K562 (cell line): ENCODE results near the gene CTSZ. TPM values are rescaled to one million over a fixed set of nuclear protein-coding genes. Genes with fewer than 3 reads are reported as not detected.

Source experiments
- ATAC-seq: fragments of 200-7000 bp; cut with Tn5 transposase; 3 replicates; pipeline ENCODE4 v1.9.1; 2020; ENCODE audit warnings: moderate library complexity
- BruUV-seq: library from RNA; stranded (reverse); fragments of 400-500 nt; replicated peaks from 2 replicates; lab custom pipeline; 2021; lab: Mats Ljungman, UMichigan
- CTCF ChIA-PET: fragments of 300-600 bp; formaldehyde crosslinking; extraction: SDS; loops from one replicate; lab custom pipeline; 2021; ENCODE audit warnings: low intra/inter-chr PET ratio; lab: Yijun Ruan, JAX
- POLR2A ChIA-PET: fragments of 300-600, 350-650 bp; sonication (Branson Sonifier 250); formaldehyde crosslinking; extraction: SDS; loops from one replicate; lab custom pipeline; 2021; ENCODE audit warnings: antibody characterized with exemption, inconsistent platforms; lab: Yijun Ruan, JAX
- DNase-seq, 4 experiments: peaks; one replicate each; pipeline versions ENCODE4 v3.0.0 to v3.0.0-alpha.2; 2011 to 2018; ENCODE audit warnings: low spot score in 3 of 4, mixed read lengths in 3 of 4; ENCODE audit errors: extremely low read depth in 1 of 4
- FAIRE-seq: peaks from 2 replicates; lab custom pipeline; 2011; peaks lifted over from hg19 to GRCh38; lab: Jason Lieb, UNC
- H2AFZ ChIP-seq: 2 replicates; pipeline ENCODE4 v1.6.0; 2011; ENCODE audit warnings: low read depth, low read length, control low read depth, inconsistent platforms
- H3K27ac ChIP-seq: fragments of 200-600 bp; 3 replicates; pipeline ENCODE4 v1.8.0; 2011; ENCODE audit warnings: low read depth, mild to moderate bottlenecking, control low read depth, inconsistent platforms, low read length, moderate library complexity, mixed read lengths; ENCODE audit errors: extremely low read depth
- H3K27me3 ChIP-seq, 2 experiments: fragments of 300-600 bp in 1 of 2; 2 replicates in 1 of 2; 3 replicates in 1 of 2; pipeline versions ENCODE4 v1.6.0 to v1.8.0; 2011; ENCODE audit warnings: inconsistent platforms in 2 of 2, low read length in 2 of 2, mild to moderate bottlenecking in 1 of 2, mixed read lengths in 1 of 2, moderate library complexity in 1 of 2; ENCODE audit not compliant: control insufficient read depth in 2 of 2, insufficient read depth in 2 of 2
- H3K36me3 ChIP-seq: fragments of 300-600 bp; 3 replicates; pipeline ENCODE4 v1.8.0; 2011; ENCODE audit warnings: mild to moderate bottlenecking, low read length, inconsistent platforms; ENCODE audit not compliant: control insufficient read depth, insufficient read depth
- H3K4me1 ChIP-seq, 2 experiments: fragments of 200-600 bp in 1 of 2; replicated peaks in 1 of 2; 2 replicates in 1 of 2; 3 replicates in 1 of 2; pipeline versions ENCODE4 v1.5.1 to v1.8.0; 2011; ENCODE audit warnings: inconsistent platforms in 2 of 2, low read length in 2 of 2, mild to moderate bottlenecking in 1 of 2, mixed read lengths in 1 of 2, moderate library complexity in 1 of 2; ENCODE audit not compliant: control insufficient read depth in 2 of 2, insufficient read depth in 2 of 2
- H3K4me2 ChIP-seq: 2 replicates; pipeline ENCODE4 v1.6.1; 2011; ENCODE audit warnings: low read length, control low read depth, inconsistent platforms, mixed read lengths; ENCODE audit not compliant: insufficient read depth
- H3K4me3 ChIP-seq: fragments of 200-600 bp; sonication (generic), shearing (Covaris generic); 2 replicates; pipeline ENCODE4 v1.5.1; 2016; ENCODE audit warnings: control low read depth, inconsistent platforms
- H3K79me2 ChIP-seq: fragments of 200-600 bp; 3 replicates; pipeline ENCODE4 v1.8.0; 2011; ENCODE audit warnings: low read length, inconsistent platforms; ENCODE audit not compliant: control insufficient read depth, insufficient read depth
- H3K9ac ChIP-seq, 2 experiments: 2 replicates each; pipeline versions ENCODE4 v1.6.0 to v1.6.1; 2011; ENCODE audit warnings: low read depth in 2 of 2, low read length in 2 of 2, control low read depth in 1 of 2, inconsistent platforms in 1 of 2, mild to moderate bottlenecking in 1 of 2, mixed read lengths in 1 of 2; ENCODE audit not compliant: insufficient read depth in 1 of 2
- H3K9me1 ChIP-seq: one replicate; pipeline ENCODE4 v1.6.0; 2011; ENCODE audit warnings: inconsistent platforms, mild to moderate bottlenecking, low read length, moderate library complexity; ENCODE audit not compliant: control insufficient read depth, insufficient read depth
- H3K9me3 ChIP-seq: replicated peaks from 2 replicates; pipeline ENCODE4 v1.5.1; 2011; ENCODE audit warnings: low read depth, low read length, inconsistent platforms; ENCODE audit not compliant: control insufficient read depth, insufficient read depth
- H4K20me1 ChIP-seq: replicated peaks from 2 replicates; pipeline ENCODE4 v1.6.1; 2011; ENCODE audit warnings: low read length, inconsistent platforms, mixed read lengths; ENCODE audit not compliant: control insufficient read depth, insufficient read depth
- CXXC5 ChIP-seq: fragments of 250-450 bp; sonication (Bioruptor Pico); IDR thresholded peaks from 2 replicates; pipeline ENCODE4 v1.8.0; 2022; ENCODE audit warnings: inconsistent platforms, mild to moderate bottlenecking, moderate library complexity
- ETV1 ChIP-seq: fragments of 450-650 bp; conservative IDR thresholded peaks from 2 replicates; pipeline ENCODE4 v1.6.1; 2016; ENCODE audit warnings: missing genetic modification characterization, control low read depth, low read depth, missing compliant biosample characterization
- GABPA ChIP-seq: fragments of 200-800 bp; sonication (Bioruptor generic); conservative IDR thresholded peaks from 2 replicates; pipeline ENCODE4 v1.6.1; 2016; ENCODE audit warnings: low read depth, missing genetic modification characterization, missing compliant biosample characterization
- IRF2 ChIP-seq: sonication (generic); formaldehyde crosslinking; IDR thresholded peaks from 2 replicates; pipeline ENCODE4 v1.8.1; 2022; ENCODE audit warnings: mild to moderate bottlenecking, missing genetic modification reagents
- KAT2B ChIP-seq: IDR thresholded peaks from one replicate; pipeline ENCODE4 v1.6.1; 2012; ENCODE audit warnings: low read depth, mild to moderate bottlenecking, control low read depth, inconsistent platforms, low read length, moderate library complexity
- KLF13 ChIP-seq: fragments of 450-650 bp; IDR thresholded peaks from 2 replicates; pipeline ENCODE4 v1.6.1; 2016; ENCODE audit warnings: missing genetic modification characterization, low read depth, mild to moderate bottlenecking, missing compliant biosample characterization, moderate library complexity, borderline replicate concordance
- MBD2 ChIP-seq: sonication (generic); IDR thresholded peaks from 2 replicates; pipeline ENCODE4 v1.6.1; 2016; ENCODE audit warnings: low read depth, borderline replicate concordance
- RBM22 ChIP-seq: fragments of 200-400 bp; formaldehyde crosslinking; IDR thresholded peaks from 2 replicates; pipeline ENCODE4 v1.6.1; 2018; ENCODE audit warnings: low read length, low read depth; ENCODE audit not compliant: poor library complexity, severe bottlenecking
- TFAM ChIP-seq: fragments of 250-450 bp; sonication (Bioruptor Pico); conservative IDR thresholded peaks from 2 replicates; pipeline ENCODE4 v1.5.0; 2021; ENCODE audit warnings: mild to moderate bottlenecking, moderate library complexity
- WHSC1 ChIP-seq: IDR thresholded peaks from one replicate; pipeline ENCODE4 v1.6.1; 2012; ENCODE audit warnings: low read length, control low read depth, inconsistent platforms
- ZBTB17 ChIP-seq: fragments of 450-650 bp; formaldehyde crosslinking; IDR thresholded peaks from 2 replicates; pipeline ENCODE4 v1.4.0; 2020; ENCODE audit warnings: mild to moderate bottlenecking
- ZNF124 ChIP-seq: sonication (generic); formaldehyde crosslinking; IDR thresholded peaks from 2 replicates; pipeline ENCODE4 v1.8.1; 2022; ENCODE audit warnings: missing genetic modification reagents
- ZNF133 ChIP-seq: fragments of 250-450 bp; sonication (Bioruptor Pico); IDR thresholded peaks from 2 replicates; pipeline ENCODE4 v1.4.0; 2020; ENCODE audit warnings: mild to moderate bottlenecking
- ZNF197 ChIP-seq: fragments of 200-800 bp; sonication (Bioruptor generic); IDR thresholded peaks from 2 replicates; pipeline ENCODE4 v1.6.1; 2016; ENCODE audit warnings: low read depth, missing genetic modification characterization, missing compliant biosample characterization
- ZNF253 ChIP-seq: fragments of 250-450 bp; sonication (Bioruptor Pico); conservative IDR thresholded peaks from 2 replicates; pipeline ENCODE4 v1.6.1; 2021; ENCODE audit warnings: mild to moderate bottlenecking
- WGBS: fragments of 100-300 bp; shearing (Covaris generic); methylation state at CpG from one replicate; pipeline ENCODE4 v1.1.6; 2016; ENCODE audit warnings: low coverage, mixed read lengths; ENCODE audit not compliant: insufficient coverage; ENCODE audit errors: missing lambda C conversion rate; 5-methylcytosine and 5-hydroxymethylcytosine counted together
- in situ Hi-C: fragments of 300-500 bp; cut with MboI; formaldehyde crosslinking; loops from 4 replicates; pipeline ENCODE4 v1.15.0; 2018; ENCODE audit warnings: inconsistent platforms, mixed read lengths
- intact Hi-C: fragments of 100-400 bp; cut with micrococcal nuclease; formaldehyde crosslinking; loops from 2 replicates; pipeline ENCODE4 v1.14.2; 2022
- polyA plus RNA-seq, 8 experiments: library from polyadenylated mRNA; depleted of rRNA in 4 of 8; stranded (reverse) in 5 of 8; unstranded in 3 of 8; fragments of >200 nt; fragmentation: Nextera tagmentation in 2 of 8; fragmentation: Illumina TruSeq in 1 of 8; extraction: Ambion mirVana in 2 of 8; extraction: Trizol in 1 of 8; gene quantifications; 2 replicates each; pipeline versions ENCODE4 v1.2.1 to v1.2.3, GENCODE V29; 2011 to 2014; ENCODE audit warnings: inconsistent platforms in 1 of 8, missing spikeins in 1 of 8
- total RNA-seq, 7 experiments: library from RNA; depleted of rRNA in 6 of 7; stranded (reverse); fragments of >200 nt in 6 of 7; fragmentation: Illumina TruSeq in 2 of 7; extraction: Trizol in 2 of 7; gene quantifications; 2 replicates each; pipeline versions ENCODE4 v1.2.1 to v1.2.3, GENCODE V29; 2011 to 2021; ENCODE audit warnings: low replicate concordance in 1 of 7
- TF ChIP-seq, protein P1 (sequence below): sonication (generic); formaldehyde crosslinking; IDR thresholded peaks from 2 replicates; pipeline ENCODE4 v1.9.0; 2022; ENCODE audit warnings: mild to moderate bottlenecking, missing genetic modification reagents
- TF ChIP-seq, protein P2 (sequence below): sonication (generic); formaldehyde crosslinking; IDR thresholded peaks from 2 replicates; pipeline ENCODE4 v1.5.0; 2020; ENCODE audit warnings: missing genetic modification reagents
- TF ChIP-seq, protein P3 (sequence below): fragments of 450-650 bp; IDR thresholded peaks from 2 replicates; pipeline ENCODE4 v1.6.1; 2018; ENCODE audit not compliant: partially characterized antibody

CTSZ gene
- total and polyA plus RNA-seq, 9 of the 15 experiments (the other 6 are each of a cell fraction or from before 2014, with no cell fraction given): 1.6 to 143 (median 82.8) TPM

DNA sequence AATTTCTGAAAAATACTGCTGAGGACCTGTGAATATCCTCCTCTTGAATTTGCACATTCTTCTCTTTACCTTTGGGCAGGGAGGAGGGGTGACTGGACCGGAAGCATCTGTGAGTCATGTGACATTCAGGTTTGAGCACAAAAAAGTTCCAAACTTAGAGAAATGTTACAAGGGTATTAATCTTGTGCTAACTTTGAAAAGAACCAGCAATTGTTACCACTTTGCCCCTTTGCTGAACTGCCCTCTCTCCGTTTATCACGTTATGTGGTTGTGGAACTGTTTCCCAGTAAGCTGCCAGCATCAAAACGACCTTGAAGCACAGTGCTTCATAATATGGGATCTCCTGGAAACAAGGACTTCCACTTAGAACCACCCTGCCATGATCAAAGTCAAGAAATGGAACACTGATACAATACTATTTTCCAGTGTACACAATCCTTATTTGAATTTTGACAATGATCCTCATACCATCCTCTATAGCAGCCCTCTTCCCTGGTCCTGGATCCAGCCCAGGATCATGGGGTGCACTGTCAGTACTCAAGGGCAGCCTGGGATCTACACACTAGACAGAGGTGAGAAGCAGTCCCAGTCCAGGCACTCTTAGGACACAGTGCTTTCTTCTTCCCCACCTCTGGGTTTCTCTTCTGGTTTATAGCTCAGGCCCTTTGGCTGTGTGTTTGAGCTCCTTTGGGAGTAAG is 9.9 kb upstream of the CTSZ start:
- 34% methylated on average over 4 of the region's 4 CpGs for WGBS
- POLR2A ChIA-PET: interaction anchor here (0.9 to 3.1 kb wide), 3 partner anchors 8 to 19 kb away, joined by 4 to 25 read pairs (median 4); partner anchors contain the start of gene ATP5F1E
- TF ChIP-seq ZNF253 (CRISPR knock-in tag) (no peak), ZBTB17 (CRISPR knock-in tag) (no peak), IRF2 (CRISPR knock-in tag) (no peak), KAT2B (no peak), ZNF133 (CRISPR knock-in tag) (no peak), ZNF124 (CRISPR knock-in tag) (no peak), WHSC1 (no peak), MBD2 (no peak), ZNF197 (no peak), CXXC5 (CRISPR knock-in tag) (no peak), GABPA (tag) (peak; percentile 47; the same call in 1 of the 2 replicates), KLF13 (tag) (no peak), RBM22 (no peak), TFAM (CRISPR knock-in tag) (no peak), ETV1 (tag) (peak; percentile 53; the same call in 1 of the 2 replicates)
- TF ChIP-seq, protein P1, sequence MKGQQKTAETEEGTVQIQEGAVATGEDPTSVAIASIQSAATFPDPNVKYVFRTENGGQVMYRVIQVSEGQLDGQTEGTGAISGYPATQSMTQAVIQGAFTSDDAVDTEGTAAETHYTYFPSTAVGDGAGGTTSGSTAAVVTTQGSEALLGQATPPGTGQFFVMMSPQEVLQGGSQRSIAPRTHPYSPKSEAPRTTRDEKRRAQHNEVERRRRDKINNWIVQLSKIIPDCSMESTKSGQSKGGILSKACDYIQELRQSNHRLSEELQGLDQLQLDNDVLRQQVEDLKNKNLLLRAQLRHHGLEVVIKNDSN: peak; percentile 51; the same call in 1 of the 2 replicates
- TF ChIP-seq, protein P2, sequence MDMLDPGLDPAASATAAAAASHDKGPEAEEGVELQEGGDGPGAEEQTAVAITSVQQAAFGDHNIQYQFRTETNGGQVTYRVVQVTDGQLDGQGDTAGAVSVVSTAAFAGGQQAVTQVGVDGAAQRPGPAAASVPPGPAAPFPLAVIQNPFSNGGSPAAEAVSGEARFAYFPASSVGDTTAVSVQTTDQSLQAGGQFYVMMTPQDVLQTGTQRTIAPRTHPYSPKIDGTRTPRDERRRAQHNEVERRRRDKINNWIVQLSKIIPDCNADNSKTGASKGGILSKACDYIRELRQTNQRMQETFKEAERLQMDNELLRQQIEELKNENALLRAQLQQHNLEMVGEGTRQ (CRISPR knock-in tag): peak; percentile 66
- TF ChIP-seq, protein P3, sequence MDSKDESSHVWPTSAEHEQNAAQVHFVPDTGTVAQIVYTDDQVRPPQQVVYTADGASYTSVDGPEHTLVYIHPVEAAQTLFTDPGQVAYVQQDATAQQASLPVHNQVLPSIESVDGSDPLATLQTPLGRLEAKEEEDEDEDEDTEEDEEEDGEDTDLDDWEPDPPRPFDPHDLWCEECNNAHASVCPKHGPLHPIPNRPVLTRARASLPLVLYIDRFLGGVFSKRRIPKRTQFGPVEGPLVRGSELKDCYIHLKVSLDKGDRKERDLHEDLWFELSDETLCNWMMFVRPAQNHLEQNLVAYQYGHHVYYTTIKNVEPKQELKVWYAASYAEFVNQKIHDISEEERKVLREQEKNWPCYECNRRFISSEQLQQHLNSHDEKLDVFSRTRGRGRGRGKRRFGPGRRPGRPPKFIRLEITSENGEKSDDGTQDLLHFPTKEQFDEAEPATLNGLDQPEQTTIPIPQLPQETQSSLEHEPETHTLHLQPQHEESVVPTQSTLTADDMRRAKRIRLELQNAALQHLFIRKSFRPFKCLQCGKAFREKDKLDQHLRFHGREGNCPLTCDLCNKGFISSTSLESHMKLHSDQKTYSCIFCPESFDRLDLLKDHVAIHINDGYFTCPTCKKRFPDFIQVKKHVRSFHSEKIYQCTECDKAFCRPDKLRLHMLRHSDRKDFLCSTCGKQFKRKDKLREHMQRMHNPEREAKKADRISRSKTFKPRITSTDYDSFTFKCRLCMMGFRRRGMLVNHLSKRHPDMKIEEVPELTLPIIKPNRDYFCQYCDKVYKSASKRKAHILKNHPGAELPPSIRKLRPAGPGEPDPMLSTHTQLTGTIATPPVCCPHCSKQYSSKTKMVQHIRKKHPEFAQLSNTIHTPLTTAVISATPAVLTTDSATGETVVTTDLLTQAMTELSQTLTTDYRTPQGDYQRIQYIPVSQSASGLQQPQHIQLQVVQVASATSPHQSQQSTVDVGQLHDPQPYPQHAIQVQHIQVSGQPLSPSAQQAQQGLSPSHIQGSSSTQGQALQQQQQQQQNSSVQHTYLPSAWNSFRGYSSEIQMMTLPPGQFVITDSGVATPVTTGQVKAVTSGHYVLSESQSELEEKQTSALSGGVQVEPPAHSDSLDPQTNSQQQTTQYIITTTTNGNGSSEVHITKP: no peak

More for the DNA sequence above, 9.9 kb upstream of the CTSZ start:
- peaks cover 30% of the 10 kb centered on the region for H3K79me2 ChIP-seq
- H2AFZ ChIP-seq: peak overlapping the region; percentile 57; the same call in 1 of the 2 replicates
- peak overlapping the region; percentile 70 for H3K27ac ChIP-seq
- DNase-seq: no peak
- no peaks in the 10 kb centered on the region for H4K20me1 ChIP-seq
- BruUV-seq: no TSS peak
- intact Hi-C loops: no loop called here
- in situ Hi-C loops: no loop called here
- peaks cover 76 to 77% of the 10 kb centered on the region in 2 experiments for H3K4me1 ChIP-seq
- no peak overlapping the region for H3K4me3 ChIP-seq
- CTCF ChIA-PET: no interaction called here
- H3K27me3 ChIP-seq: no peaks in the 10 kb centered on the region
- H3K4me2 ChIP-seq: peak overlapping the region; percentile 35
- peaks cover 8% of the 10 kb centered on the region; the same call in 1 of the 3 replicates for H3K36me3 ChIP-seq
- ATAC-seq: no peak
- FAIRE-seq: no peak
- no peaks in the 10 kb centered on the region for H3K9me3 ChIP-seq
- peak overlapping the region; percentile 38 to 81; a peak in 3 of 4 replicates for H3K9ac ChIP-seq
- no peaks in the 10 kb centered on the region for H3K9me1 ChIP-seq
